Measurements from ENCODE around the gene KHK. TPM values are rescaled to one million over a fixed set of nuclear protein-coding genes. Genes with fewer than 3 reads are reported as not detected.

KHK gene
- total RNA-seq, 2 donors from 2014 or later = 0.91 to 7.0 TPM

DNA sequence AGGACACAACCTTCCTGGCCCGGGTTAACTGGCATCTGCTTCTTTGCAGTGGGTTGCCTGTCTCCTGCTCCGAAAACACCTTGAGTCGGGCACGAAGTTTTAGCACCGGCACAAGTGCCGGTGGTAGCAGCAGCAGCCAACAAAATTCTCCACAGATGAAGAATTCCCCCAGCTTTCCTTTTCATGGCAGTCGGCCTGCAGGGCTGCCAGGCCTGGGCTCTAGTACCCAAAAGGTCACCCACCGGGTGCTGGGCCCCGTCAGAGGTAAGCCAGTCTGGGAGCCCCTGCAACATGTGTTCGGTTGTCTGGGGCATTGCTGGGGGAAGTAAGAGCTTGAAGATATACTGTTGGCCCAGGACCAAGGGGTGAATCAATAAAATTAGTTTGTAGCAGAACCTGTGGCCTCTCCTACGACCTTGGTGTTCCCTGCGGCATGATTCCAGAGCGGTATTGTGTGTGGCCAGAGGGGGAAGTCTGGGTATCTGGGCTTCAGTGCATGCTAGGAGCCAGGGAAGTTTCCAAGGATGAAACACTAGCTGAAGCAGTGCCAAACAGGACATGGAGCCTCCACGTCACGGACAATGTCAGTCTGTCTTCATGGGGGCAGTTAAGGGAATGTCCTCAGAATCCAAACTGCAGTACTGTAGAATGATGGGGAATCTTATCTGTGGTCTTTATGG lies 27.3 kb upstream of the KHK start:
- H3K27ac ChIP-seq = no peak overlapping the region
- TF ChIP-seq CTCF (IDR thresholded peaks at IDR 0.05) (no peak), POLR2A (IDR thresholded peaks at IDR 0.05) (no peak), POLR2AphosphoS5 (IDR thresholded peaks at IDR 0.05) (no peak)
- no peaks in the 10 kb centered on the region for H3K27me3 ChIP-seq (replicated peaks; ENCODE audit: insufficient read depth)
- DNase-seq (ENCODE audit: low spot score) = no peak
- intact Hi-C loops (cut with DNase I) = no loop called here
- H3K9me3 ChIP-seq = no peaks in the 10 kb centered on the region
- H3K4me1 ChIP-seq (replicated peaks) = no peaks in the 10 kb centered on the region
- no peak overlapping the region for H3K4me3 ChIP-seq
- WGBS = 87% methylated on average over 13 of the region's 15 CpGs
- peaks cover 0 to 5% of the 10 kb centered on the region in 2 donors for H3K36me3 ChIP-seq

DNA sequence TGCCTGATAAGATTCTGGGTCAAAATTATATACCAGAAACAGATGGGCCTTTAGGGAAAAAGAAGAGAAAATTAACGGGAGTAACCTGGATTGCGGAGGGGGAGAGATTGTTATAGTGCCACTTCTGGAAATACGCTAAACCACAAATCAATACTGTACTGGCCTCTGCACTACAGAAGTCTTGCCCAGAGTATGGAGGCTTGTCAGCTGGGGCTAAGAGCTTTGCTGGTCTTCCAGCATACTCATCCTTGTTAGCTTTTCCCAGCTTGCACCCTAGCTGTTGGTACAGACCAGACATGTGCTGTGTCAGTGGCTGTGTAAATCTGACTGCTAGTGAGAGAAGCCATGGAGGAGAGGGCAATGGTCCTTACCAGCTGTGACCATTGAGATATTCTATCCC lies 26.2 kb upstream of the KHK start:
- Histone ChIP-seq H3K4me3 (no peak overlapping the region), H3K27ac (no peak overlapping the region), H3K36me3 (no peaks in the 10 kb centered on the region), H3K27me3 (replicated peaks; ENCODE audit: insufficient read depth) (no peaks in the 10 kb centered on the region), H3K9me3 (no peaks in the 10 kb centered on the region), H3K4me1 (replicated peaks) (no peaks in the 10 kb centered on the region)
- WGBS = 93% methylated on average over 3 of the region's 3 CpGs
- no peak for TF ChIP-seq POLR2A (IDR thresholded peaks at IDR 0.05)
- no peak for TF ChIP-seq POLR2AphosphoS5 (IDR thresholded peaks at IDR 0.05)
- no peak for TF ChIP-seq CTCF (IDR thresholded peaks at IDR 0.05)
- intact Hi-C loops (cut with DNase I) = no loop called here
- no peak for DNase-seq (ENCODE audit: low spot score)

GRCh38 chr2:27065128-27065527 lies 21.4 kb upstream of the KHK start:
- DNase-seq (ENCODE audit: low spot score) = no peak
- Histone ChIP-seq H3K27ac (no peak overlapping the region), H3K4me3 (no peak overlapping the region), H3K36me3 (no peaks in the 10 kb centered on the region), H3K9me3 (no peaks in the 10 kb centered on the region), H3K4me1 (replicated peaks) (no peaks in the 10 kb centered on the region), H3K27me3 (replicated peaks; ENCODE audit: insufficient read depth) (no peaks in the 10 kb centered on the region)
- TF ChIP-seq CTCF (IDR thresholded peaks at IDR 0.05) (no peak), POLR2AphosphoS5 (IDR thresholded peaks at IDR 0.05) (no peak), POLR2A (IDR thresholded peaks at IDR 0.05) (no peak)
- WGBS = 75% methylated on average over 3 of the region's 3 CpGs
- intact Hi-C loops (cut with DNase I) = no loop called here

DNA sequence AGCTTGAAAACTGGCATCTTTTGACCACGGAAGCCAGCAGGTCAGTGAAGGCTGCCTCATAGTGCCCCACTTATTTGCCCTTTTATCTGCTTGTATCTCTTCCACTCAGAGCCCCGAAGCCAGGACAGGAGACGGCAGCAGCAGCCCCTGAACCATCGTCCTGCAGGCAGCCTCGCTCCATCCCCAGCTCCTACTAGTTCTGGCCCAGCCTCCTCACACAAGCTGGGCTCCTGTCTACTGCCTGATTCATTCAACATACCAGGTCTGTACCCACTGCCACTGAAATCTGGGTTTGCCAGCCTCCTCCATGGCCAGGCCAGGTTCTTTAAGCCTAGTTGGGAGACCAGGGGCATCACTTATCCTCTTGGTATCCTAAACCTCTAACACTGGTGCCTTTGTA lies 19.2 kb upstream of the KHK start:
- Histone ChIP-seq H3K9me3 (no peaks in the 10 kb centered on the region), H3K36me3 (no peaks in the 10 kb centered on the region), H3K27ac (no peak overlapping the region), H3K27me3 (replicated peaks; ENCODE audit: insufficient read depth) (no peaks in the 10 kb centered on the region), H3K4me3 (no peak overlapping the region), H3K4me1 (replicated peaks) (no peaks in the 10 kb centered on the region)
- intact Hi-C loops (cut with DNase I) = no loop called here
- 89% methylated on average over 5 of the region's 5 CpGs for WGBS
- TF ChIP-seq POLR2A (IDR thresholded peaks at IDR 0.05) (no peak), CTCF (IDR thresholded peaks at IDR 0.05) (no peak), POLR2AphosphoS5 (IDR thresholded peaks at IDR 0.05) (no peak)
- DNase-seq (ENCODE audit: low spot score) = no peak

GRCh38 chr2:27069436-27069835 lies 17.1 kb upstream of the KHK start:
- no peaks in the 10 kb centered on the region for H3K9me3 ChIP-seq
- no peaks in the 10 kb centered on the region for H3K27me3 ChIP-seq (replicated peaks; ENCODE audit: insufficient read depth)
- no peaks in the 10 kb centered on the region for H3K36me3 ChIP-seq
- no peak overlapping the region for H3K4me3 ChIP-seq
- no peaks in the 10 kb centered on the region for H3K4me1 ChIP-seq (replicated peaks)
- TF ChIP-seq CTCF (IDR thresholded peaks at IDR 0.05) (no peak), POLR2A (IDR thresholded peaks at IDR 0.05) (no peak), POLR2AphosphoS5 (IDR thresholded peaks at IDR 0.05) (no peak)
- no peak for DNase-seq (ENCODE audit: low spot score)
- intact Hi-C loops (cut with DNase I) = no loop called here
- 89% methylated on average over 6 of the region's 6 CpGs for WGBS
- no peak overlapping the region for H3K27ac ChIP-seq

All from prostate gland (tissue), 2 donors.